NCI-H1417 treated with DMSO at 0.1 percent for 48 hours (cell line): ENCODE results near the gene LUC7L3.
"Not testable (repeated sequence)": the region's sequence is repeated elsewhere in the genome, so short reads cannot be mapped to it uniquely, and the experiment has no call there.

ENCODE experiments used
- DNase-seq: peaks from one replicate; lab custom pipeline; 2025; lab: John Stamatoyannopoulos, UW

The LUC7L3 gene

DNA sequence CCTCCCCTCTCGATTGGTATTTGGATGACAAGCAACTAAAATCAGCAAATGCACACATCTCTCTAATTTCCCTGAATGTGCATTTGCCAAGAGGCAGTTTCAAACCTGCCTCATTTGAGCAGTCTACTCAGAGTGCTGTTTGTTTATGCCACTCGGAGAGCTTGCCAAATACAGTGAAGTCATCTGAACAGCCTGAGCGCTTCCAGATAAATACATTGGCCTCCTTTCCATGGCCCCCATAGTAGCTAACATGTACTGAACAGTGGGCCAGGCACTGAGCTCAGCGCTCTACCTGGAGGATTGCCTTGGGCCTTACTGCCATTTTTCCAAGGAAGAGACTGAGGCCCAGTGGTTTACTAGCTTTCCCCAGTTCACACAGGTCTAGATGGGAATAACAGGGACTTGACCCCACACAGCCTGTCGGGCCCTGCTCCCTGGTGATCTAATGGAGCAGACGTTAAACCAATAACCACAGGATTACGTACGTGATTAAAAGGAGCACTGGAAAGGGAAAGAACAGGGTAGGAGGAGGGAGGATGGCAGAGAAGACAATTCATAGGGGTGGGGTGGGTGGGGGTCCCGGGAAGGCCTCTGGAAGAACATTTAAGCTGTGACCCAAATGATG is 66.7 kb downstream of the LUC7L3 start:
- no peak for DNase-seq

DNA sequence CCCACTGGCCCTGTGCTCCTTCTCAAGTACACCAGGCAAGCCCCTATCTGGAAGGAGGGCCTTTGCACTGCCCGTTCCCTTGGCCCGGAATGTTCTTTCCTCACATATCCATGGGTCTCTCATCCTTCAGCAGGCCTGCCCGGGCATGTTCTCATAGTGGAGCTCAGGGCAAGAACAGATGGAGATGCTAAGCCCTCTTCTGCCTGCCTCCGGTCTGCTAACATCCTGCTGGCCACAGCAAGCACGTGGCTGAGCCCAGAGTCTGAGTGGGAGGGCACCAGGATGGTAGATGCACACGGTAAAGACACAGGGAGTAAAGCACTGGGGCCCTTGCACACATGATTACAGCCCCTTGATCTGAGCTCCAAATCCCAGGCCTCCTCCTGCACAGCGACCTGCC is 67.7 kb downstream of the LUC7L3 start:
- no peak for DNase-seq

DNA sequence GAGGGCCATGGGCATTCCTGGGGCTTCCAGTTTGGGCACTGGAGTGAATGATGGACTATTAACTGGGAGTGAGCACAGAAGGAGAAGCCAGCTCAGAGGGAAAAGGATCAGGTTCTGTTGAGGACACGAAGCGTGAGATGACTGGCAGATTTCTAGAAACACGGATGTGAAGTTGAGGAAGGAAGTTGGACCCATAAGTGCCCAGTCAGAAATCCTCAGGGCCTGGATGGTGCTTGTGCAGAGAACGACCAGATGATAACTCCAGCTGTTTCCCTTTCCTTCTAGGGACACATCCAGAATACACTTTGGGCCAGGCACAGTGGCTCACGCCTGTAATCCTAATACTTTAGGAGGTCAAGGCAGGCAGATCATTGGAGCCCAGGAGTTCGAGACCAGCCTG is 71.2 kb downstream of the LUC7L3 start:
- no peak for DNase-seq

- DNase-seq: no peak
These were observed 72.7 kb downstream of the LUC7L3 start for GRCh38 chr17:50792132-50792531.

- no peak for DNase-seq
These were observed 73.6 kb downstream of the LUC7L3 start for GRCh38 chr17:50793007-50793406.

- no peak for DNase-seq
These were observed 75.0 kb downstream of the LUC7L3 start for GRCh38 chr17:50794361-50794760.

- DNase-seq: no peak
These were observed 77.9 kb downstream of the LUC7L3 start for GRCh38 chr17:50797135-50797810.

DNA sequence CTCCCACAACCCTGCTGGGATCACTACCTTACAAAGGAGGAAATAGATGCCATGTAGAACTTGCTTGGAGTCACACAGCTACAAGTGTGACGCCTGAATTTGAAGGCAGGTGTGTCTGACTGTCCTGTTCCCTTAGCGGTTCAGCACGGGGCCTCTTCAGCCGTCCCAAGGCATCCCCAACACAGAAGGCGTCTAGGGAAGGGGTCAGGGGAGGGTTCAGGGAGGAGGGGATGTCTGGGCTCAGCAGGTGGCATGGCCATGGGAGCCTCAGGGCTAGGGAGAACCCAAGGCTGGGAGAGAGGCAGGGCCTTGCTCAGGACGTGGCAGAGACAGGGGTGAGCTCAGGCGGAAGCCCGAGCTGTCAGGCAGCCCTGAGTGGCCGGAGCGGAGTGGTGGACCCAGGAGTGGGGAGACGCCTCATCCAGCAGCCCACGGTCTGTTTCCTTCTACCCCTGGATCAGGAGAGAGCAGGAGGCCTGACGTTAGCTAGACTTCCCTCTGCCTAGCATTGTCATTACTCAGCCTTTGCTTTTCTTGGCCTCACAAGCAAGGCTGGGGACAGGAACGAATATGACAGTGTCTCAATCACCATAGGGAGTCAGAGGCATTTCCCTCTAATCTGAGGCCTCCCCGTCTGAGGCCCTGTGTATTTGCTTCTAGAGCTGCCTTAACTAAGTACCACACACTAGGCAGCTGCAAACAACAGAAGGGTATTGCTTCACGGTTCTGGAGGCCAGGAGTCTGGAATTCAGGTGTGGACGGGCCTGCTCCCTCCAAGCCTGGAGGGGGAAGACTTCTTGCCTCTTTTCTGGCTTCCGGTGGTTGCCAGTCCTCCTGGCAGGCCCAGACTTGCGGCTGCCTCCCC is 79.3 kb downstream of the LUC7L3 start:
- no peak for DNase-seq

DNA sequence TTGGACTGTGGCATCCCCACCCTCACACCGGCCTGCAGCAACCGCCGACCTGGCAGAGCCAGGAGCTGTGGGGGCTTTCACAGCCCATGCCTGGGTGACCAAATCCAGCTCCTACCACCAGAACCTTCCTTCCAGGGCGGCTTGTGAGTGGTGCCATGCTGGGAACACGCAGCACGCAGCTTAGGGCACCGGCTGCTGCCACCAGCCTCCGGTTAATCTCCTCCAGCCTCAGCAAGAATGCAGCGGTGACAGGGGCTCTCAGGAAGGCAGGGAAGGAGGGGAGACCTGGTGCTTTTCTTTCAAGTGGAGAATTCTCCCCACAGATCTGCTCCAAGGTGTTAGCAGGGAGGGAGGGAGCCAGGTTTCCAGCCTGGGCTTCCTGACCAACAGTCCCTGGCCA is 80.2 kb downstream of the LUC7L3 start:
- DNase-seq: no peak

DNA sequence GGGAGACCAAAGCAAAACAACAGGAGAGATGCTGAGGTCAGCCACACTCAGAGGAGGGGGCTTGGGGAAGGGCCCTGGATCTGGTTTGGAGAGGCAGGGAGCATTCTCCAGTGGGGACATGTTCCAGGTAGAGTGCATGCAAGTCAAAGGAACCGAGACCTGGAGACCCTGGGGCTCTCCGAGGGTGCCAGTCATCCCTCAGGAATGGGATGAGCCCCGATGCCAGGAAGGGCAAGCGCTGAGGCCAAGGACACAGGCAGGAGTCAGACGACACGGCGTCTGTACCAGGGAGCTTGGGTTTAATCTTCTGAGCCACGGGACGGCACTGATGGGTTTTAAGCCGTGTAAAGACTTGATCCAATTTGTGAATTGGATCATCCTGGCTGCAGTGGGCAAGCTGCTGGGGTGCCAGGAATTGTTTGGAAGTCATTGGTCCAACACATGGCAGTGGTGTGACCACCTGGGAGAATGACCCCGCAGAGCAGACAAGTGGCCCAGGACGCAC is 80.8 kb downstream of the LUC7L3 start:
- DNase-seq: no peak

- DNase-seq: no peak
These were observed 83.5 kb downstream of the LUC7L3 start for GRCh38 chr17:50802609-50803571.

DNA sequence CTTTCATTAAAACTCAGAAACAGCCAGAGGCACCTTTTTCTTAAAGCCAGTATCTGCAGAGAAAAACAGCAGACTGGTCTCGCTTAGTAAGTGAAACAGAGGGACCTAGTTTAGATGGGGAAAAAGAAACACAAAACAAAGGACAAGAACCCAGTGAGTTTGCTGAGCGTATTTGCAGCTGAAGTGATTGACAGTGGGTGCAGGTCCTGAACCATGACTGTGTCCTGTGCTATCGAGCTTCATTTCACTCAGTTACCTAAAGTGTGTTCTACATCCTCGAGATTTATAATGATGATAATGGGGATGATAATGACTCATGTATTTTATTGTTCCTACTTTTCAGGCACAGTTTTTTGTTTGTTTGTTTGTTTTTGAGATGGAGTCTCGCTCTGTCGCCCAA is 84.3 kb downstream of the LUC7L3 start:
- DNase-seq: no peak

DNA sequence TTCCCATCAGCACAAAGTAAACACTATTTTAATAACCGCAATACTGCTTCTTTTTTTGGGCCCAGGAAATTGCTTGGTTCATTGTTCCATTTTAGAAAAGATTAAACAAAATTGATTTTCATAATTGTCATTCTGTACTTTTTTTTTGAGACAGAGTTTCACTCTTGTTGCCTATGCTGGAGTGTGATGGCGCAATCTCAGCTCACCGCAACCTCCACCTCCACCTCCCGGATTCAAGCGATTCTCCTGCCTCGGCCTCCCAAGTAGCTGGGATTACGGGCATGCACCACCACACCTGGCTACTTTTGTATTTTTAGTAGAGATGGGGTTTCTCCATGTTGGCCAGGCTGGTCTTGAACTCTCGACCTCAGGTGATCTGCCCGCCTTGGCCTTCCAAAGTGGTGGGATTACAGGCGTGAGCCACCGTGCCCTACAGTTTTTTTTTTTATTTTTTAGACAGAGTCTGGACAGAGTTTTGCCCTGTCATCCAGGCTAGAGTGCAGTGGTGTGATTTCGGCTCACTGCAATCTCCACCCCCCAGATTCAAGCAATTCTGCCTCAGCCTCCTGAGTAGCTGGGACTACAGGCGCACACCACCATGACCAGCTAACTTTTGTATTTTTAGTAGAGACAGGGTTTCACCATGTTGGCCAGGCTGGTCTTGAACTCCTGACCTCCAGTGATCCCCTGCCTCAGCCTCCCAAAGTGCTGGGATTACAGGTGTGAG is 85.5 kb downstream of the LUC7L3 start:
- not testable (repeated sequence) for DNase-seq

DNA sequence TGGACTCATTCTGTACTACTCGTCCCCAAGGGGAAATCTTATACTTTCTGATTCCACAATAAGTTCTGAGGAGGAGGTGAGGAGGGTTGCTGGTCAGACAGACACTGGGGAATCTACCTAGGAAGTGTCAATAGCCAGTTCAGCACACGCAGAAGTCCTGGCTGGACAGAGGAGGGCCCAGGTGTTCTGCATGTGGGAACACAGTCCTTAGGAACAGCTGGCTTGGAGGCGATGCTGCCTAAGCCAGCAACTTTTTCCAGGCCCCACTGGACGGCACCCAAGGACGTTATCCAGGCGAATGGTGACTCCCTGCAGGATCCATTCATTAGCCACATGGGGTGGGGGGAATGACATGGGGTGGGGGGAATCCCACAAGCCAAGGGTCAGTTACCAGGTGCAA is 86.1 kb downstream of the LUC7L3 start:
- DNase-seq: no peak
